ENCODE measurements around the gene CIC.
"Not testable (repeated sequence)": the region's sequence is repeated elsewhere in the genome, so short reads cannot be mapped to it uniquely, and the experiment has no call there.

Gene CIC

GRCh38 chr19:42315024-42315423 is 46.0 kb downstream of the CIC start:
- no peak for DNase-seq

GRCh38 chr19:42316223-42317211 is 47.5 kb downstream of the CIC start:
- no peak for DNase-seq

GRCh38 chr19:42317535-42317934 is 48.5 kb downstream of the CIC start:
- no peak for DNase-seq

GRCh38 chr19:42322305-42322704 is 53.3 kb downstream of the CIC start:
- DNase-seq: no peak

GRCh38 chr19:42323473-42323851 is 54.4 kb downstream of the CIC start:
- no peak for DNase-seq

- DNase-seq: no peak
Measured at GRCh38 chr19:42323852-42324654, 55.0 kb downstream of the CIC start.

GRCh38 chr19:42324655-42325307 is 55.7 kb downstream of the CIC start:
- DNase-seq: no peak

GRCh38 chr19:42325308-42325895 is 56.4 kb downstream of the CIC start, which contains the start of gene MEGF8:
MEGF8 (plus strand) TSS chr19:42325635; CDS start chr19:42326244, 609 bp downstream.
- DNase-seq: peak; percentile 99

GRCh38 chr19:42325896-42326771 is 57.1 kb downstream of the CIC start:
- no peak for DNase-seq

- DNase-seq: no peak
Measured at GRCh38 chr19:42326969-42327368, 57.9 kb downstream of the CIC start.

- no peak for DNase-seq
Measured at GRCh38 chr19:42327381-42327780, 58.3 kb downstream of the CIC start.

GRCh38 chr19:42328106-42328505 is 59.1 kb downstream of the CIC start:
- no peak for DNase-seq

- no peak for DNase-seq
Measured at GRCh38 chr19:42328854-42329253, 59.8 kb downstream of the CIC start.

GRCh38 chr19:42330241-42330711 is 61.2 kb downstream of the CIC start:
- no peak for DNase-seq

- not testable (repeated sequence) for DNase-seq
Measured at GRCh38 chr19:42331333-42331732, 62.3 kb downstream of the CIC start.

- no peak for DNase-seq
Measured at GRCh38 chr19:42332059-42332458, 63.0 kb downstream of the CIC start.

- no peak for DNase-seq
Measured at GRCh38 chr19:42333018-42333417, 64.0 kb downstream of the CIC start.

- DNase-seq: no peak
Measured at GRCh38 chr19:42333975-42334696, 65.1 kb downstream of the CIC start.

- DNase-seq: no peak
Measured at GRCh38 chr19:42334697-42335373, 65.8 kb downstream of the CIC start.

GRCh38 chr19:42335374-42335936 is 66.4 kb downstream of the CIC start:
- no peak for DNase-seq

Measured in right hindlimb (tissue), 1 donor.